ENCODE data around the gene HLA-DQA1. TPM values are rescaled to one million over a fixed set of nuclear protein-coding genes. Genes with fewer than 3 reads are reported as not detected.

The HLA-DQA1 gene
- total RNA-seq, 1 experiment from 2014 or later: not detected

- intact Hi-C loops (cut with micrococcal nuclease; ENCODE audit: unreplicated experiment): no loop called here
- Mint-ChIP-seq H3K27me3 (ENCODE audit: insufficient read depth, unreplicated experiment) (no peaks in the 10 kb centered on the region), H3K36me3 (ENCODE audit: insufficient read depth, unreplicated experiment) (no peaks in the 10 kb centered on the region), H3K4me1 (ENCODE audit: low read depth, unreplicated experiment) (peaks cover 14% of the 10 kb centered on the region), H3K9me3 (ENCODE audit: unreplicated experiment) (peaks cover 10% of the 10 kb centered on the region), H3K4me3 (ENCODE audit: unreplicated experiment) (no peak overlapping the region), H3K27ac (ENCODE audit: unreplicated experiment) (no peak overlapping the region)
- CTCF ChIA-PET: no interaction called here
- Histone ChIP-seq H3K9me3 (no peaks in the 10 kb centered on the region), H3K4me1 (no peaks in the 10 kb centered on the region), H3K27me3 (replicated peaks; ENCODE audit: control insufficient read depth, insufficient read depth, low read length) (no peaks in the 10 kb centered on the region), H3K4me3 (ENCODE audit: low read depth, low read length) (no peak overlapping the region), H3K36me3 (ENCODE audit: control insufficient read depth, insufficient read depth, low read length) (no peaks in the 10 kb centered on the region)
- DNase-seq: no peak
- BruUV-seq (replicated peaks): no TSS peak
- POLR2A ChIA-PET: no interaction called here
- no peak for TF ChIP-seq CTCF (IDR thresholded peaks at IDR 0.05; ENCODE audit: insufficient read depth in 1 of 2, low read depth in 1 of 2, low read length in 1 of 2, severe bottlenecking in 1 of 2, unreplicated experiment in 1 of 2)
Observed at GRCh38 chr6:32614366-32615081, 22.7 kb upstream of the HLA-DQA1 start.

DNA sequence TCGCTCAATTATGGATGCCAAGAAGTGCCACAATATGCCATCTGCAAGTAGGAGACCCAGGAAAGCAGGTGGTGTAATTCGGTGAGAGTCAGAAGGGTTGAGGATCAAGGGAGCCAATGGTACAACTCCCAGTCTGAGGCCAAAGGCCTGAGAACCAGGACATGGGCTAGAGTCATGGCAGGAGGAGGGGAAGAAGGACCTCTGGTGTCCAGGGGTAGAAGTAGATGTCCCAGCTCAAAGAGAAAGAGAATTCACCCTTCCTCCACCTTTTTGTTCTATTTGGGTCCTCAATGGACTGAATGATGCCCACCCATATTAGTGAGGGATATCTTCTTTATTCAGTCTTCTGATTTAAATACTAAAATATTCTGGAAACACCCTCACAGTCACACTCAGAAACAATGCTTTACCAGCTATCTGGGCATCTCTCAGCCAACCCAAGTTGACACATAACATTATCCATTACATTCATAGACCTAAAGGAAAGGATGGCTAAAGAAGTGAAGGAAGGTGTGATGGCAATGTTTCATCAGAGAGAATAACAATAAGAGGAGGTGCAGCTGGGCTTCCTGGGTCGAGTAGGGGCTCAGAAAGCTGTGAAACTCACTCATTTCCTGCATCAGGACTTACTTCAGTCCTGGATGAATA lies 21.2 kb upstream of the HLA-DQA1 start:
- ChIA-PET POLR2A (no interaction called here), CTCF (no interaction called here)
- peaks cover 10% of the 10 kb centered on the region for H3K9me3 Mint-ChIP-seq (ENCODE audit: unreplicated experiment)
- H3K4me1 ChIP-seq: no peaks in the 10 kb centered on the region
- intact Hi-C loops (cut with micrococcal nuclease; ENCODE audit: unreplicated experiment): no loop called here
- peaks cover 14% of the 10 kb centered on the region for H3K4me1 Mint-ChIP-seq (ENCODE audit: low read depth, unreplicated experiment)
- no TSS peak for BruUV-seq (replicated peaks)
- TF ChIP-seq CTCF (IDR thresholded peaks at IDR 0.05; ENCODE audit: insufficient read depth in 1 of 2, low read depth in 1 of 2, low read length in 1 of 2, severe bottlenecking in 1 of 2, unreplicated experiment in 1 of 2): no peak
- H3K27me3 Mint-ChIP-seq (ENCODE audit: insufficient read depth, unreplicated experiment): no peaks in the 10 kb centered on the region
- H3K27me3 ChIP-seq (replicated peaks; ENCODE audit: control insufficient read depth, insufficient read depth, low read length): no peaks in the 10 kb centered on the region
- DNase-seq: no peak
- H3K27ac Mint-ChIP-seq (ENCODE audit: unreplicated experiment): no peak overlapping the region
- H3K9me3 ChIP-seq: no peaks in the 10 kb centered on the region
- peak overlapping the region; percentile 52 for H3K4me3 Mint-ChIP-seq (ENCODE audit: unreplicated experiment)
- no peaks in the 10 kb centered on the region for H3K36me3 Mint-ChIP-seq (ENCODE audit: insufficient read depth, unreplicated experiment)
- no peaks in the 10 kb centered on the region for H3K36me3 ChIP-seq (ENCODE audit: control insufficient read depth, insufficient read depth, low read length)
- H3K4me3 ChIP-seq (ENCODE audit: low read depth, low read length): no peak overlapping the region

GRCh38 chr6:32617751-32618150 lies 19.5 kb upstream of the HLA-DQA1 start:
- no TSS peak for BruUV-seq (replicated peaks)
- H3K36me3 ChIP-seq (ENCODE audit: control insufficient read depth, insufficient read depth, low read length): no peaks in the 10 kb centered on the region
- CTCF ChIA-PET: no interaction called here
- H3K4me1 ChIP-seq: no peaks in the 10 kb centered on the region
- Mint-ChIP-seq H3K27ac (ENCODE audit: unreplicated experiment) (no peak overlapping the region), H3K9me3 (ENCODE audit: unreplicated experiment) (peaks cover 10% of the 10 kb centered on the region), H3K4me1 (ENCODE audit: low read depth, unreplicated experiment) (peaks cover 14% of the 10 kb centered on the region), H3K36me3 (ENCODE audit: insufficient read depth, unreplicated experiment) (no peaks in the 10 kb centered on the region), H3K4me3 (ENCODE audit: unreplicated experiment) (no peak overlapping the region), H3K27me3 (ENCODE audit: insufficient read depth, unreplicated experiment) (peaks cover under 1% of the 10 kb centered on the region)
- no peaks in the 10 kb centered on the region for H3K9me3 ChIP-seq
- intact Hi-C loops (cut with micrococcal nuclease; ENCODE audit: unreplicated experiment): no loop called here
- no peak for TF ChIP-seq CTCF (IDR thresholded peaks at IDR 0.05; ENCODE audit: insufficient read depth in 1 of 2, low read depth in 1 of 2, low read length in 1 of 2, severe bottlenecking in 1 of 2, unreplicated experiment in 1 of 2)
- no peak overlapping the region for H3K4me3 ChIP-seq (ENCODE audit: low read depth, low read length)
- POLR2A ChIA-PET: no interaction called here
- no peak for DNase-seq
- H3K27me3 ChIP-seq (replicated peaks; ENCODE audit: control insufficient read depth, insufficient read depth, low read length): no peaks in the 10 kb centered on the region

Measured in Caco-2 (cell line).